Muscle of leg (tissue), 11 donors: ENCODE measurements around the gene KASH5. TPM values are rescaled to one million over a fixed set of nuclear protein-coding genes. Genes with fewer than 3 reads are reported as not detected.

Experiments used
- DNase-seq: peaks from one replicate; pipeline ENCODE4 v3.0.0; 2013
- H3K27ac ChIP-seq: one replicate; pipeline ENCODE4 v1.5.1; 2013; ENCODE audit warnings: mild to moderate bottlenecking, low read length, control low read depth
- H3K27me3 ChIP-seq: one replicate; pipeline ENCODE4 v1.6.1; 2013; ENCODE audit warnings: low read length; ENCODE audit not compliant: control insufficient read depth, insufficient read depth
- H3K36me3 ChIP-seq: one replicate; pipeline ENCODE4 v1.6.1; 2013; ENCODE audit warnings: low read length; ENCODE audit not compliant: control insufficient read depth, insufficient read depth
- H3K4me1 ChIP-seq: one replicate; pipeline ENCODE4 v1.6.1; 2013; ENCODE audit warnings: low read length; ENCODE audit not compliant: control insufficient read depth, insufficient read depth
- H3K4me3 ChIP-seq: one replicate; pipeline ENCODE4 v1.5.1; 2013; ENCODE audit warnings: low read length, control low read depth
- H3K9me3 ChIP-seq: replicated peaks from 2 replicates; pipeline ENCODE4 v1.6.1; 2013; ENCODE audit warnings: low read depth, low read length; ENCODE audit not compliant: control insufficient read depth
- WGBS: methylation state at CpG from one replicate; pipeline ENCODE4 v1.1.5; 2013; ENCODE audit warnings: missing lambda C conversion rate; ENCODE audit not compliant: insufficient coverage; 5-methylcytosine and 5-hydroxymethylcytosine counted together
- polyA plus RNA-seq, 8 donors: library from polyadenylated mRNA; unstranded; fragments of 120-200 nt; gene quantifications; one replicate each; pipeline versions ENCODE4 v1.2.1 to v1.2.3, GENCODE V29; 2013; ENCODE audit warnings: inconsistent platforms in 1 of 8, low replicate concordance in 1 of 8; ENCODE audit not compliant: insufficient read length in 8 of 8, insufficient read depth in 1 of 8
- total RNA-seq: library from RNA; stranded (reverse); fragments of 120-200 nt; gene quantifications from one replicate; pipeline ENCODE4 v1.2.4, GENCODE V29; 2013

KASH5 gene
- total and polyA plus RNA-seq, 9 donors = 0.14 to 0.25 (median 0.23) TPM; not detected in 6

GRCh38 chr19:49445997-49446396 is 57.9 kb downstream of the KASH5 start:
- no peak for DNase-seq
- no peaks in the 10 kb centered on the region for H3K9me3 ChIP-seq
- H3K4me3 ChIP-seq = no peak overlapping the region
- peaks cover 45% of the 10 kb centered on the region for H3K36me3 ChIP-seq
- peaks cover 35% of the 10 kb centered on the region for H3K4me1 ChIP-seq
- peaks cover 20% of the 10 kb centered on the region for H3K27me3 ChIP-seq
- 71% methylated on average over 2 of the region's 3 CpGs for WGBS
- no peak overlapping the region for H3K27ac ChIP-seq

- Histone ChIP-seq H3K36me3 (peaks cover 45% of the 10 kb centered on the region), H3K9me3 (no peaks in the 10 kb centered on the region), H3K27ac (peak overlapping the region; percentile 35), H3K27me3 (peaks cover 4% of the 10 kb centered on the region), H3K4me3 (no peak overlapping the region), H3K4me1 (peaks cover 25% of the 10 kb centered on the region)
- WGBS = 35% methylated on average over 25 of the region's 32 CpGs
- DNase-seq = peak; percentile 55
Observed at GRCh38 chr19:49447485-49448431, 59.7 kb downstream of the KASH5 start.

GRCh38 chr19:49448432-49448786 is 60.4 kb downstream of the KASH5 start:
- Histone ChIP-seq H3K27ac (no peak overlapping the region), H3K27me3 (no peaks in the 10 kb centered on the region), H3K36me3 (peaks cover 45% of the 10 kb centered on the region), H3K4me1 (peaks cover 25% of the 10 kb centered on the region), H3K9me3 (no peaks in the 10 kb centered on the region), H3K4me3 (no peak overlapping the region)
- WGBS = 94% methylated on average over 6 of the region's 6 CpGs
- peak; percentile 18 for DNase-seq

- Histone ChIP-seq H3K4me3 (no peak overlapping the region), H3K9me3 (no peaks in the 10 kb centered on the region), H3K36me3 (peaks cover 45% of the 10 kb centered on the region), H3K27ac (no peak overlapping the region), H3K27me3 (no peaks in the 10 kb centered on the region), H3K4me1 (peaks cover 37% of the 10 kb centered on the region)
- no peak for DNase-seq
- WGBS = 86% methylated on average over 5 of the region's 7 CpGs
Observed at GRCh38 chr19:49450405-49450804, 62.4 kb downstream of the KASH5 start.

- DNase-seq = peak; percentile 99
- WGBS = 1% methylated on average over 38 of the region's 42 CpGs
- Histone ChIP-seq H3K27ac (peak within 1 kb of the TSS; percentile 98), H3K4me1 (peaks cover 43% of the 10 kb centered on the region), H3K9me3 (no peaks in the 10 kb centered on the region), H3K4me3 (peak within 1 kb of the TSS; percentile 91), H3K27me3 (no peaks in the 10 kb centered on the region), H3K36me3 (peaks cover 37% of the 10 kb centered on the region)
Observed at GRCh38 chr19:49451430-49452181, 63.6 kb downstream of the KASH5 start, which contains the start of gene PIH1D1. Gene PIH1D1, minus strand, starts transcription at chr19:49451814. Its CDS starts 240 bp downstream, at chr19:49451574.

- Histone ChIP-seq H3K9me3 (no peaks in the 10 kb centered on the region), H3K4me3 (peak within 1 kb of the TSS; percentile 74), H3K27ac (peak within 1 kb of the TSS; percentile 98), H3K36me3 (peaks cover 21% of the 10 kb centered on the region), H3K27me3 (no peaks in the 10 kb centered on the region), H3K4me1 (peaks cover 38% of the 10 kb centered on the region)
- DNase-seq = peak; percentile 99
- 0% methylated on average over 63 of the region's 66 CpGs for WGBS
Observed at GRCh38 chr19:49453013-49453756, 65.1 kb downstream of the KASH5 start, which contains the start of gene ALDH16A1. Gene ALDH16A1, plus strand, starts transcription at chr19:49453225. Its CDS starts 107 bp downstream, at chr19:49453332.

- H3K27ac ChIP-seq = peak overlapping the region; percentile 98
- no peaks in the 10 kb centered on the region for H3K27me3 ChIP-seq
- WGBS = 64% methylated on average over 5 of the region's 10 CpGs
- no peak for DNase-seq
- peak overlapping the region; percentile 74 for H3K4me3 ChIP-seq
- peaks cover 15% of the 10 kb centered on the region for H3K36me3 ChIP-seq
- no peaks in the 10 kb centered on the region for H3K9me3 ChIP-seq
- H3K4me1 ChIP-seq = peaks cover 32% of the 10 kb centered on the region
Observed at GRCh38 chr19:49453757-49454240, 65.8 kb downstream of the KASH5 start.

- no peaks in the 10 kb centered on the region for H3K27me3 ChIP-seq
- peaks cover 16% of the 10 kb centered on the region for H3K36me3 ChIP-seq
- 0% methylated on average over 1 of the region's 5 CpGs for WGBS
- no peak overlapping the region for H3K4me3 ChIP-seq
- H3K4me1 ChIP-seq = peaks cover 27% of the 10 kb centered on the region
- peak overlapping the region; percentile 88 for H3K27ac ChIP-seq
- DNase-seq = peak; percentile 96
- no peaks in the 10 kb centered on the region for H3K9me3 ChIP-seq
Observed at GRCh38 chr19:49455773-49456172, 67.7 kb downstream of the KASH5 start.

GRCh38 chr19:49456326-49456725 is 68.3 kb downstream of the KASH5 start:
- no peak overlapping the region for H3K4me3 ChIP-seq
- H3K27ac ChIP-seq = peak overlapping the region; percentile 88
- H3K4me1 ChIP-seq = peaks cover 27% of the 10 kb centered on the region
- 49% methylated on average over 3 of the region's 5 CpGs for WGBS
- peak; percentile 61 for DNase-seq
- H3K9me3 ChIP-seq = no peaks in the 10 kb centered on the region
- H3K27me3 ChIP-seq = no peaks in the 10 kb centered on the region
- peaks cover 17% of the 10 kb centered on the region for H3K36me3 ChIP-seq
